NCI-H128 (cell line): Measurements from ENCODE around the gene ZMAT5.

Experiments
- DNase-seq: peaks from one replicate; lab custom pipeline; 2025; ENCODE audit not compliant: unreplicated experiment; lab: John Stamatoyannopoulos, UW

Gene ZMAT5

GRCh38 chr22:29766632-29767170, at the start of gene ZMAT5:
Gene ZMAT5 (minus strand): TSS chr22:29767007. CDS start chr22:29748544, 18,463 bp downstream.
- peak; percentile 91 for DNase-seq

- DNase-seq: no peak
These were observed 49.7 kb upstream of the ZMAT5 start for GRCh38 chr22:29816539-29816938.

- no peak for DNase-seq
These were observed 49.3 kb upstream of the ZMAT5 start for GRCh38 chr22:29816128-29816527.

GRCh38 chr22:29815580-29815979, 48.8 kb upstream of the ZMAT5 start:
- no peak for DNase-seq

- no peak for DNase-seq
These were observed 47.2 kb upstream of the ZMAT5 start for GRCh38 chr22:29814003-29814402.

GRCh38 chr22:29813563-29813962, 46.8 kb upstream of the ZMAT5 start:
- DNase-seq: no peak

- DNase-seq: no peak
These were observed 46.3 kb upstream of the ZMAT5 start for GRCh38 chr22:29813126-29813525.

- DNase-seq: no peak
These were observed 44.6 kb upstream of the ZMAT5 start for GRCh38 chr22:29811377-29811776.

GRCh38 chr22:29810216-29810615, 43.4 kb upstream of the ZMAT5 start:
- DNase-seq: no peak

- no peak for DNase-seq
These were observed 39.4 kb upstream of the ZMAT5 start for GRCh38 chr22:29806196-29806595.

- no peak for DNase-seq
These were observed 38.2 kb upstream of the ZMAT5 start for GRCh38 chr22:29804985-29805384.

- no peak for DNase-seq
These were observed 36.4 kb upstream of the ZMAT5 start for GRCh38 chr22:29803190-29803589.

GRCh38 chr22:29801796-29802195, 35.0 kb upstream of the ZMAT5 start:
- DNase-seq: no peak

GRCh38 chr22:29801153-29801552, 34.3 kb upstream of the ZMAT5 start:
- no peak for DNase-seq

GRCh38 chr22:29799217-29799680, 32.4 kb upstream of the ZMAT5 start:
- DNase-seq: no peak

- no peak for DNase-seq
These were observed 32.0 kb upstream of the ZMAT5 start for GRCh38 chr22:29798801-29799200.

- no peak for DNase-seq
These were observed 31.5 kb upstream of the ZMAT5 start for GRCh38 chr22:29798318-29798717.

GRCh38 chr22:29797351-29797750, 30.5 kb upstream of the ZMAT5 start:
- DNase-seq: no peak

GRCh38 chr22:29795663-29796062, 28.9 kb upstream of the ZMAT5 start:
- DNase-seq: no peak

- DNase-seq: no peak
These were observed 26.6 kb upstream of the ZMAT5 start for GRCh38 chr22:29793396-29793795.

GRCh38 chr22:29790061-29790460, 23.3 kb upstream of the ZMAT5 start:
- no peak for DNase-seq

- DNase-seq: no peak
These were observed 21.8 kb upstream of the ZMAT5 start for GRCh38 chr22:29788339-29789279.
